Parathyroid adenoma (tissue), 2 donors: ENCODE measurements around the gene AQP3.
A peak's percentile ranks its signal among the peaks of the same experiment; 100 is the strongest.

ENCODE experiments used
- H2AFZ ChIP-seq: fragments of 300-600 bp; sonication (generic); one replicate; pipeline ENCODE4 v1.7.0; 2017; ENCODE audit warnings: antibody characterized with exemption, mild to moderate bottlenecking
- H3K27ac ChIP-seq: fragments of 300-600 bp; sonication (generic); one replicate; pipeline ENCODE4 v1.7.0; 2017
- H3K27me3 ChIP-seq: fragments of 300-600 bp; sonication (generic); one replicate; pipeline ENCODE4 v1.7.0; 2017; ENCODE audit warnings: low read length; ENCODE audit not compliant: control insufficient read depth, insufficient read depth
- H3K36me3 ChIP-seq: fragments of 300-600 bp; sonication (generic); one replicate; pipeline ENCODE4 v1.7.0; 2017; ENCODE audit warnings: low read length; ENCODE audit not compliant: control insufficient read depth, insufficient read depth
- H3K4me1 ChIP-seq: fragments of 300-600 bp; sonication (generic); one replicate; pipeline ENCODE4 v1.7.0; 2017; ENCODE audit warnings: control low read depth
- H3K4me2 ChIP-seq: fragments of 300-600 bp; sonication (generic); one replicate; pipeline ENCODE4 v1.7.0; 2017; ENCODE audit warnings: low read length
- H3K4me3 ChIP-seq: fragments of 300-600 bp; sonication (generic); one replicate; pipeline ENCODE4 v1.7.0; 2017; ENCODE audit warnings: low read depth, low read length
- H3K79me2 ChIP-seq: fragments of 300-600 bp; sonication (generic); one replicate; pipeline ENCODE4 v1.7.0; 2017; ENCODE audit warnings: control low read depth
- H3K9ac ChIP-seq: fragments of 300-600 bp; sonication (generic); one replicate; pipeline ENCODE4 v1.7.0; 2017; ENCODE audit warnings: mild to moderate bottlenecking
- H3K9me3 ChIP-seq: fragments of 300-600 bp; sonication (generic); one replicate; pipeline ENCODE4 v1.7.0; 2017; ENCODE audit warnings: low read length; ENCODE audit not compliant: control insufficient read depth
- CTCF ChIP-seq: fragments of 300-600 bp; sonication (generic); IDR thresholded peaks from one replicate; pipeline ENCODE4 v1.7.0; 2017; ENCODE audit warnings: antibody characterized with exemption, mild to moderate bottlenecking
- donor health status: primary hyperparathyroidism.

Gene AQP3

GRCh38 chr9:33476503-33476902 lies 29.1 kb upstream of the AQP3 start:
- Histone ChIP-seq H3K36me3 (no peaks in the 10 kb centered on the region), H3K9me3 (no peaks in the 10 kb centered on the region), H3K4me2 (no peak overlapping the region), H3K9ac (no peak overlapping the region), H2AFZ (no peak overlapping the region), H3K79me2 (peaks cover 2% of the 10 kb centered on the region), H3K27me3 (no peaks in the 10 kb centered on the region), H3K27ac (no peak overlapping the region), H3K4me3 (no peak overlapping the region), H3K4me1 (no peaks in the 10 kb centered on the region)
- no peak for TF ChIP-seq CTCF

GRCh38 chr9:33475357-33475756 lies 28.0 kb upstream of the AQP3 start:
- Histone ChIP-seq H3K36me3 (no peaks in the 10 kb centered on the region), H2AFZ (no peak overlapping the region), H3K4me3 (no peak overlapping the region), H3K9ac (no peak overlapping the region), H3K27ac (no peak overlapping the region), H3K27me3 (no peaks in the 10 kb centered on the region), H3K4me2 (no peak overlapping the region), H3K9me3 (no peaks in the 10 kb centered on the region), H3K79me2 (peaks cover 2% of the 10 kb centered on the region), H3K4me1 (no peaks in the 10 kb centered on the region)
- no peak for TF ChIP-seq CTCF

- Histone ChIP-seq H3K79me2 (peaks cover 2% of the 10 kb centered on the region), H3K4me1 (no peaks in the 10 kb centered on the region), H3K27ac (peak within 1 kb of the TSS; percentile 65), H3K27me3 (no peaks in the 10 kb centered on the region), H3K4me3 (peak within 1 kb of the TSS; percentile 87), H3K9ac (no peak within 1 kb of the TSS), H3K36me3 (no peaks in the 10 kb centered on the region), H3K4me2 (peak within 1 kb of the TSS; percentile 98), H2AFZ (peak within 1 kb of the TSS; percentile 83), H3K9me3 (no peaks in the 10 kb centered on the region)
- TF ChIP-seq CTCF: no peak
Measured at GRCh38 chr9:33473643-33474352, 26.4 kb upstream of the AQP3 start, which contains the start of gene NOL6. TSS of gene NOL6 (minus strand) at chr9:33473924. CDS start at chr9:33473842, 82 bp downstream.

- no peak for TF ChIP-seq CTCF
- Histone ChIP-seq H3K4me2 (peak overlapping the region; percentile 98), H3K79me2 (peaks cover 2% of the 10 kb centered on the region), H3K27me3 (no peaks in the 10 kb centered on the region), H3K9ac (no peak overlapping the region), H3K27ac (no peak overlapping the region), H3K4me1 (no peaks in the 10 kb centered on the region), H3K9me3 (no peaks in the 10 kb centered on the region), H2AFZ (peak overlapping the region; percentile 61), H3K36me3 (no peaks in the 10 kb centered on the region), H3K4me3 (peak overlapping the region; percentile 87)
Measured at GRCh38 chr9:33472881-33473615, 25.7 kb upstream of the AQP3 start.
